HG03575 (cell line): ENCODE data around the gene FUBP3.

Experiments used
- ATAC-seq: cut with Tn5 transposase; IDR thresholded peaks from one replicate; pipeline ENCODE4 v1.9.1; 2021; ENCODE audit not compliant: unreplicated experiment, insufficient number of reproducible peaks, low FRiP score; ENCODE audit errors: extremely low read depth

Gene FUBP3

DNA sequence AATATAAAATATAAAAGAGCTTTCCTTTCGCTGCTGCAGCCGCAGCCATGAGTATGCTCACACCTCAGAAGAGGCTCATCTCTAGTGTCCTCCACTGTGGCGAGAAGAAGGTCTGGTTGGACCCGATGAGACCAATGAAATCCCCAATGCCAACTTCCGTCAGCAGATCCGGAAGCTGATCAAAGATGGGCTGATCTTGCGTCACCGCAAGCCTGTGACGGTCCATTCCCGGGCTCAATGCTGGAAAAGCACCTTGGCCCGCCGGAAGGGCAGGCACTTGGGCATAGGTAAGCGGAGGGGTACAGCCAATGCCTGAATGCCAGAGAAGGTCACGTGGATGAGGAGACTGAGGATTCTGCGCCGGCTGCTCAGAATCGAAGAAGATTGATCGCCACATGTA is 72.4 kb downstream of the FUBP3 start:
- ATAC-seq, result no peak

- ATAC-seq, result no peak
Observed at GRCh38 chr9:130654879-130655278, 75.5 kb downstream of the FUBP3 start.

DNA sequence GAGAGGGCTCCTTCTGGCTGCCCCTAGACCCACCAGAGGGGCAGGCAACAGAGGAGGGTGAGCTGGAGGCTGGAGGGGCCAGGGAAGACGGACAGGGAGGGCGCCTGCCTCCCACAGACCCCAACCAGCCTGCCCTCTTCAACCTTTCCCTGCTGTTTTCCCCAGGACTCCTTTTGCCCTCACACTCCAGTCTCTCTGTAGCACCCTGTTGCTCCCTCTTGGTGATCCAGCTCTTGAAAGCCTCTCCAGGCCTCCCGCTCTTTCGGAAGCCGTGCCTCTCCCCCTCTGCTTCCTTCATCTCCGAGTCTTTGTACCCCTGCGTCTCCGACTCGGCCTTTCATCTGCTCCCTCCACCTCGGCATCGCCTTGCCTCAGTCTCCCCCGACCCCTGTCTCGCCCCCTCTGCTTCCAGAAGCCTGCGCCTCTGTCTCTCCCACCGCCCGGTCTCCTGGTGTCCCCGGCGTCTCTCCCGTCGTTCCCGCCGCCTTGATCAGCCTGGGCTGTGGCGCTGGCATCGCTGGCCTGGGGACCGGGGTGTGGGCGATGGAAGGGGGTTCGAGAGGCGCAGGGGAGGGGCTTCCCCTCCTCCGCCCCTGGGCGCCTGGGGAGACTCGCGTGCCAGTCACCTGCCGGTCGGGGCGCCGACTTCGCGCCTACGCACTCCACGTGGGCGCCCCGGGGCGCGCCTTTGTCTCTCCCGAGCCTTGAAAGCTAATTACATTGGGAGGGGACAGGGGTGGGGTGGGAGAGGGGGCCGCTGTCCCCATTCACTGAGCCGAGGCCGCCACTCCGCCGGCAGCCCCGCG is 79.7 kb downstream of the FUBP3 start:
- ATAC-seq, result no peak

- ATAC-seq, result no peak
Observed at GRCh38 chr9:130659699-130660248, 80.4 kb downstream of the FUBP3 start.

DNA sequence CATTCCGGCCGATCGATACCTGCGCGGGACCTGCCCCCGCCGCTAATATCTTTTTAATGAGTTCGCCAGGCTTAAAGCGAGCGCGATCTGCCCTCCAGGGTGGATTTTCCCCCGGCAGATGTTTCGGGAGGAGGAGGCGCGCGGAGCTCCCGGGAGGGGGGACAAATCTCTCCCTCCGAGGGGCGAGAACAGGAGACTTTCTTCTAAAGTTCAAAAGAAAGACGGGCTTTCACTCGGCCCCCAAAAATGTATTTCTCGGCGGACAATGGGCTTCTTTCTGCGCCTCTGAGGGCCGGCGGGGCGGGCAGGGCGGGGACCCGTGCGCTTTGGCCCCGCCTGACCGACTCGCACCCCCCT is 80.9 kb downstream of the FUBP3 start:
- no peak for ATAC-seq

- no peak for ATAC-seq
Observed at GRCh38 chr9:130660683-130661450, 81.5 kb downstream of the FUBP3 start.

- ATAC-seq, result no peak
Observed at GRCh38 chr9:130661451-130662098, 82.2 kb downstream of the FUBP3 start.

- no peak for ATAC-seq
Observed at GRCh38 chr9:130662099-130662969, 83.0 kb downstream of the FUBP3 start.

- no peak for ATAC-seq
Observed at GRCh38 chr9:130662970-130663257, 83.5 kb downstream of the FUBP3 start.

DNA sequence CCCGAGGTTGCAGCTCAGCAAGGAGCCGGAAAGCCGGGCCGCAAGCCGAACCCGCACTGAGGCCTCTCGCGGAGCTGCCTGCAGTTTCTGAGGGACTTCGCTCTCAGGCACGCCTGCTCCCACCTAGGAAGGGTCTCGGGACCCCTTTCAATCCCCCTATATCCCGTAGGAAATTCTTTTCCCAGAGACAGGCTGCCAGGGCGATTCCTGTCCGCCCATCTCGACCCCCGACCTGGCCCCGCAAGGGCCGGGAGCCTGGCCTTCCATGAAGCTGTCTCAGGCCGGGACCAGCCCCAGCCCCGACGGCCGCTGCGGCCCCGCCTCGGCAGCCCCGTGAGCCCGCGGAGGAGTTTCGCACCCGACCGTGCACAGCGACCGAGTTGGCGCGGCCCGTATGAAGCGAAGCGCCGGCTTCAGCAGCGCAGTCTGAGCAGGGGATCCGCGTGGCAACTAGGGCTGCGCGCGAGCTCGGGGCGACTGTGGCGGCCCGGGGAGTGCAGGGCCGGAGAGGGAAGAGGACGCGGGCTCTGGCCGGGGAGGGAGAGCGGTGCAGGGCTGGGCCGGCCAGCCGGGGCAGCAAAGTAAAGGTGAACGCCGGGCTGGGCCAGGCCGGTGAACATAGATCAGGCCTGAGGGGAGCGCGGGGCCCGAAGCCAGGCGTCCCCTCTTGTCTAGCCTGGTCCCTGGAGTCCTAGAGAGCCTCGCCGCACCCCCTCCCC is 84.0 kb downstream of the FUBP3 start:
- ATAC-seq, result no peak

GRCh38 chr9:130663977-130664250 is 84.5 kb downstream of the FUBP3 start:
- no peak for ATAC-seq

DNA sequence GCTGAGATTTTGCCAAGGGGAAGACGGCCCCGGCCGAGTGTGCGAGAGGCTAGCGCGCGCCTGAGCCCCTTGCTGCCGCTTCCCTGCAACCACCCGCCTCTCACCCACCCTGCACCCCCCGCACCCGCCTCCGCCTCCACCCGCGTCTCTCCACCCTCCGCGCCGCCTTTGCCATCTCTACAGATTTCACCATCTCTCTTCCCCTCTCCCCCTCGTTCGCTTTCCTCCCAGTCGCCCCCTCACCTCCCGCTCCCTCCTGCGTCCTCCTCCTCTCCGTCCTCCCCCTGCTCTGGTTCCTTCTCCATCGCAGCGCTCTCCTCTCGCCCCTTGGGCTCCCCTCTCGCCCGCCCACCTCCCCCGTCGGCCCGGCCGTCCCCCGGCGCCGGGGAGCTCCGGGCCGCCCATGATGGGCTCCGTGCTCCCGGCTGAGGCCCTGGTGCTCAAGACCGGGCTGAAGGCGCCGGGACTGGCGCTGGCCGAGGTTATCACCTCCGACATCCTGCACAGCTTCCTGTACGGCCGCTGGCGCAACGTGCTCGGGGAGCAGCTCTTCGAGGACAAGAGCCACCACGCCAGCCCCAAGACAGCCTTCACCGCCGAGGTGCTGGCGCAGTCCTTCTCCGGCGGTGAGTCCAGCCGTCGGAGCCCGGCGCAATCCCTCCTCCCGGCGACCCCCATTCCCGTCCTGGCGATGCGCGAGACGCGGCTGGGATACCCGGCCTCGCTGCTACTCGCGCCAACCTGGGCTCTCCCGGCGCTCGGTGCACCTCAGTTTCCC is 85.1 kb downstream of the FUBP3 start, which contains the start of gene PRDM12:
Gene PRDM12, plus strand, starts transcription at position 344 of the 778 bp plus-strand sequence. Its CDS starts 60 bp downstream, at position 404.
- no peak for ATAC-seq

DNA sequence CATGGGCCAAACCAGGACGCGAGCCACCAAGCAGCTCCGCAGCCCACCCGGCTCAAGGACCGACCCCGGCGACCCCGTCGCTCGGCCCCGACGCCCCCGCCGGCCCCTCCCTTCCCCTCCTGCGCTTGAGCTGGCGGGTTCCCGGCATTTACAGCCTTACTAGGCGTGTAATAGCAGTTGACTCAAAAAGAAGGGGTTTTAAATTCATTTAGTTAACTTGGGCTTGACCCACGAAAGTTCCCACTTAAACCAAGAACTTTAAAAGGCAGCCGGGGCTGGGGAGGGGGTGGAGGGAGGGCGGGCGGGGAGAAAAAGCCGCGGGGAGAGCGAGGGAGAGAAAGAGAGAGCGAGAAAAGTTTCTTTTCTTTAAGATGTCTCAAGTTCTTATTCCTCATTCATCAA is 85.7 kb downstream of the FUBP3 start:
- ATAC-seq, result no peak

DNA sequence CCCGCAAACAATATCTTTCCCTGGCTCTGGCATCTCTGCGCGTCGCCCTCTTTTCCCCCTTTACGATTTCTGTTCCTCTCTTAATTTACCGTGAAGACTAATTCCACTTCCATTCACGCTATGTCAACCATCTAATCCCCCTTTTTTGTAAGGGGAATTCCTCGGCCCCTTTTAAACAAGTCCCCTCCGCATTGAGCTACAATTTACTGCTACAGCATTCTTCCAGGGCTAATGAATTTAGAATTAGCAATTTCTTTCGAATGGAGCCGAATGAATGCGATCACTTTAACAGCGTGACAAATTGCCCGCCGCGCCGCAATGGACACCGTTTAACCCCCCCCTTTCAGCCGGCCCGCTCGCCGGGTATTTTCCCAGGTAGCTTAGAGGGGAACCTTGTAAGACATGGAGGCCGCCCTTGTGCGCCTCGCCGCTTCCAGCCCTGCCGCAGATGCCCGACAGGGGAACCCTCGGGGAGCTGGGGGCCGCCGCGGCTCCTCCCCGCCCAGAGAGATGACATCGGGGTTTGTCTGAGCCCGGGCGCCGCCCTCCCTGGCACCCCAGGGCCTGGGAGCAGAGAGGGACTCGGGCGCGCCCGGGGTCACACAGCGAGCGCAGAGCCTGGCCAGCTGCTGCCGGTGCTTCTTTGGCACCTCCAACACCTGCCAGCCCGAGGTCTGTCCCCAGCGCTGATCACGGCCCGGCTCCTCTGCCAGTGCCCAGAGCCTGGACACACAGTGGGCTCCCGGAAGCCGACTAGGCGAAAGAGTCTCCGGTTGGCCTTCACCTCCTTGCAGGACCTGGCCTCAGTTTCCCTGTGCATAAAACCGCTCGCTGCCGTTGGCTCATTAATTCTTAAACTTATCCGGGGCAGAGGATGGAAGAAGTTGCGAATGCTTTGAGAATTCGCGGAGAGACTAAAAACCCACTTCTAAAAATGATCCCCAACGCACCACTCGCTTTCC is 86.3 kb downstream of the FUBP3 start:
- ATAC-seq, result no peak

DNA sequence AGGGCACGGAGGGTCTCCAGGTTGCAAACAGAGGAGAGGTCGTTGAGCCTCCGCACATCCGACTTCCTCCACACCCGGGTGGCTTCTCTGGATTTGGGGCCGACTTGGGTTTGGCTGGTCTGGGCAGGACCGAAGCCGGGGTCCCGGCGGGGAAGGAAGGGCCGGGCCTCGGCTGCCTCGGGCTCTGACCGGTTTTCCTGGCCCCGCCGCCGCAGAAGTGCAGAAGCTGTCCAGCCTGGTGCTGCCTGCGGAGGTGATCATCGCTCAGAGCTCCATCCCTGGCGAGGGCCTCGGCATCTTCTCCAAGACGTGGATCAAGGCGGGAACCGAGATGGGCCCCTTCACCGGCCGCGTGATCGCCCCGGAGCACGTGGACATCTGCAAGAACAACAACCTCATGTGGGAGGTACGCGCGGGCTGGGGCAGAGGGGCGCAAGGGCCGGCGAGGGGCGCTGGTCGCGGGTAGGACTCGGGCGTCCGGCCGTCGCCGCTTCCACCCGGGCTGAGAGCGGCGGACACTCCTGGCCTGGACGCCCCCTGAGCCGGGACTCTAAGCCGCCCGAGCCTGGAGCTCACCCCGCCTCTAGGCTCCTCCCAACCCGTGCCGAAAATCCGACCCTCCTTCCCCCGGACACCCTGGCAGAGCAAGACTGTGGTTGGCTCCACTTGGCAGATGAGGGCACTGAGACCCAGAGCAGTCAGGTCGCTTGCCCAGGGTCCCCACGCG is 87.2 kb downstream of the FUBP3 start:
- no peak for ATAC-seq

DNA sequence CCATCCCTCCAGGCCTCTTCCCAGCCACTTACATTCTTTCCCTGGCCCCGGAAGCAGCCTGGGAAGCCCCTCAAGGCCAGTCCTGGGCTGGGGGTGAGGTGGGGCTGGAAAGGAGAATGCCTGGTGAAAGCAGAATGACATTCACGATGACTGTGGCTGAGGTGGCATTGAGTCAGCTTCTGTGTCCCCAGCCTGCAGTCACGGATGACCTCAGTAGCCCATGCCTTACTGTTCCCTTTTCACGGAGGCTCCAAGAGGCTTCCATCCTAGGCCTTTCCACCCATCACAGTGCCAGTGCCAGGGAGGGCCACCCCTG is 87.7 kb downstream of the FUBP3 start:
- ATAC-seq, result no peak
